ACHN (cell line): ENCODE measurements around the gene MAD1L1.

ENCODE experiments used
- DNase-seq: peaks from one replicate; pipeline ENCODE4 v3.0.0-alpha.2; 2015
- in situ Hi-C: cut with HindIII; loops from 2 replicates; pipeline ENCODE4 v1.10.0; 2017; ENCODE audit warnings: low sequenced_read_pairs, low pct_ligation_motif_present, low pct_unique_long_range_greater_than_20kb

Gene MAD1L1

DNA sequence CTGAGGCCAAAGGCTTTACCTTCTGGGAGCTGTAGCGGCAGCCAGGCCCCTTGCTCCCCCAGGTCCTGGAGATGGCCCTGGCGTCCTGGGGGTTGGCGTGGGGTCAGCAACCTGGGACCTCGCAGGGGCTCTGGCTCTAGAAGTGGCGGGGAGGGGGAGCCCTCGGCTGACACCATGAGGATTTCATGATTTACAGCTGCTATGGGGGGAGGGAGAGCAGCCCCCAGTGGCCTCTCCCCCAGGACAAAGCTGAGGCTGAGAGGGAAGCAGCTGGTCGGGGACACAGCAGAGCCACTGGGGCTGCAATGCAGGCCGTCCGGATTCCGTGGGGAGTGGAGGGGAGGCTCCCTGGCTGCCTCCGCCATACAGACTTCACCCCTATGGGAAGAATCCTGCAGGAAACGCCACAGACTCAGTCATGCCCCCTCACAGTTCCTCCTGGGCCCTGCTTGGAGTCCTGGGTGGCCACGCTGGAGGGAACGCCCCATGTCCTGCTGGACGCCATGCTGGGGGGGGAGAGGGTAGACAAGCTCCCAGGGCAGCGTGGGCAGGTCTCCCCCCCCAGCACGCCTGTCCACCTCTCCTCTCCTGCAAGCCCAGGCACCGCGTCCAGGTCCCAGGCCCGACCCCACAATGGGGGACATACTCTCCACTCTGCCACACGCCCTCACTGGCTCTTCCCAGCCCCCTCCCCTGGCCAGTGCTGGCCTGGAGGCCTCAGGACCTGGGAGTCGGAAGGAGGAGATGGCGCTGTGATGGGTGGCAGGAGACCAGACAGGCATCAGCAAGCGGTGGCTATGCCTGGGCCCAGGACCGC, 319.1 kb downstream of the MAD1L1 start:
- in situ Hi-C loops: no loop called here

GRCh38 chr7:1912593-1913465, 319.9 kb downstream of the MAD1L1 start:
- no peak for DNase-seq
- in situ Hi-C loops: no loop called here

More for the DNA sequence above, 319.1 kb downstream of the MAD1L1 start:
- DNase-seq: no peak

DNA sequence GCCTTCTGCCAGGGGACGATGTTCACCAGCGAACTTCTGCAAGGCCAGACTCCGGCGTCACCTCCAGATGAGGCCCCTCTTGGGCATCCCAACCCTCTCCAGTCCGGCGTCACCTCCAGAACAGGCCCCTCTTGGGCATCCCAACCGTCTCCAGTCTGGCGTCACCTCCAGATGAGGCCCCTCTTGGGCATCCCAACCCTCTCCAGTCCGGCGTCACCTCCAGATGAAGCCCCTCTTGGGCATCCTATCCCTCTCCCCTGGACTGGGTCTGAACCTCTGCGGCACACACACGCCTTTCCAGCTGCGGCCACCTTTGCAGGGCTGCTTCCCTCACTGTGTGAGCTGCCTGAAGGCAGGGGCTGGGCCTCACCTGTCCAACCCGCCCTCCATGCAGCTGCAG, 321.2 kb downstream of the MAD1L1 start:
- in situ Hi-C loops: no loop called here

DNA sequence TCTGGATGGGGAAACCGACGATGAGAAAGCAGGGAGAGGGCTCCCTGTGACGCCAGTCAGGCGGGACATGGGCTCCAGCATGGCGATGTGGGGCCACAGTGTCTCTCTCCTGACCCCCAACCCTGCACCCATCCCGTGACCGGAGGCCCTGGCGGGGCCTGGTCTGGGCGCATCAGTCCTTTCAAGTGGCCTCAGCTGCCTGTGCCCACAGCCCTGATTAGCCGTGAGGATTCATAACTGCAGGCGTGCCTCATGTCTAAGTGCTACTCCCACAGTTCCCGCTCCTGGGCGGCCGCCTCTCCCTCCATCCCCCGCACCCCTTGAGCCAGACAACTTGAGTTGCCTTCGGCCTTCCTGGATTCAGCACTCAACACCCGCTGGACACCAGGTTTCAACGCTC, 321.9 kb downstream of the MAD1L1 start:
- DNase-seq: no peak
- in situ Hi-C loops: no loop called here

More for the DNA sequence above, 321.2 kb downstream of the MAD1L1 start:
- no peak for DNase-seq

- DNase-seq: no peak
- in situ Hi-C loops: no loop called here
These were observed 322.6 kb downstream of the MAD1L1 start for GRCh38 chr7:1910081-1910685.

DNA sequence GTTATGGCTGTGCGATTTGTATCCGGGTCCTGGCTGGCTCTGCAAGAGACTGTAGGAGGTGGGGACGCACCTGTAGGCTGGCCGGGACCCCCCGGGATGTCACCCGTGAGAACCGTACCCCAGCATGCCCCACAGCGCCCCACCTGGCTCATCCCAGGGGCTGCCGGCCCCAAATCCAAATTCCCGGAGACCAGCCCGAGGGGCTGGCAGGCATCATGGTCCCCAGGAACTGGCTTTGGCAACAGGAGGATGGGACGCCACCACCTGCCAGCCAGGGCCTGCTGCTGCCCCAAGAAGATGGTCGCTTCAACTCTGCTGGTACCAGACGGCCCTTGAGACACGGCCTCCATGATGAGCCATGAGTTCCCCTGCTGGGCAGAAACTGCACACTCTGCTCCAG, 323.3 kb downstream of the MAD1L1 start:
- no peak for DNase-seq
- in situ Hi-C loops: no loop called here

- in situ Hi-C loops: no loop called here
- no peak for DNase-seq
These were observed 323.8 kb downstream of the MAD1L1 start for GRCh38 chr7:1908823-1909420.

DNA sequence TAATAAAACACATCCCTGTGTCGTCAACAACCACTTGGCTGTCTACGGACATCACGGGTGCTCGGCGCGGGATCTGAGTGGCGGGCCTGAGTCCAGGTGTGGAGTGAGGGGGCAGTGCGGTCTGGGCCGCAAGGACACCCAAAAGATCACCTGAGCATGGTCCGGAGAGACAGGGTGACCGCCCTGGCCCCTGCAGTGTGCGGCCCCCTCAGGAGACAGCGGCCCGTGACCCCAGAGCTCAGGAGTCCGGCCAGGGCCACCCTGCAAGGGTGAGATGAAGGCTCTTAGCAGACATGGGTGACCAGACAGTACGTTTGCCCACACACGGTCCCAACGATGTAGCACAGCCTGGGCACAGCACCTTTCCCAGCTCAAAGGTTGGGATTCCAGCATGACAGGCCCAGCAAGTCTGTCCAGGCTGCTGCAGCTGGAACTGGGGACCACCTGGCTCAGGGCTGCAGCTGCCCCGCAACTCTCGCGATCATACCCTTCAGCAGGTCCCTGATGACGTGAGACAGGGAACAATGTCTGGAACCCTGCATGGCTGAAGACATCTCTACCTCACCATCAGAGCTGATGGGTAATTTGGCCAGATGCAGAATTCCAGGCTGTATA, 324.9 kb downstream of the MAD1L1 start:
- in situ Hi-C loops: no loop called here
- DNase-seq: no peak

DNA sequence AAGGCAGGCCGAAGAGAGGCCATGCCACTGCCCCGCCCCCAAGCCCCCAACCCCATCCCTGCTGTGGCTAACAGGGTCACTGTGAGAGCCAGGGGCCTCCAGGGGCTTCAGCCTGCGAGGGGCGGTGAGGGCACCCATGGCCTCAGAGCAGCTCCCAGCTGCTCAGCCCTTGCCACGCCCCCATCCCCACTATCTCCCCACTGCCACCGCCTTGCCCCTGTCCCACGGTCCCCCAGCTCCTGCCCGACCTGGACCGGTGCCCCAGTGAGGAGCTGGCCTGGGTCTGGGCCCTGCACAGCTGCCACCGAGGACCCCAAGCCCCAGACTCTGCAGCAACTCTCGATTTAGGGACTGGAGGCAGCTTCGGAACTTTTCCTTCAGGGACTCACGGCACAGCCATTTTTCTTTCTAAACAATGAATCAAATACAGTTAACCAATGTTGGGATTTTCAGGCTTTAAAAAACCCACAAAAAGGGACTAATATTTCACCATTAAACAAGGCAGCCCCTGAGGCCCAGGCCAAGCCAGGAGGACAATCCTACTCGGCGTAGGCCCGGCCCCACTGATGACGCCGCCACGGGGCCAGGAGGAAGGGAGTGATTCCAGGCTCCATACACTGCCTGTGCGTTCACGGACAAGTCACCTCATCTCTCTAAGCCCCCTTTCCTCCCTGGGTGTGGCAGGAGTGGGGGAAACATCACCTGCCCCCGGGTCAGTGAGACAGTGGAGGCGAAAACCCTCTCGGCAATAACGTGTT, 325.6 kb downstream of the MAD1L1 start:
- in situ Hi-C loops: no loop called here
- no peak for DNase-seq

DNA sequence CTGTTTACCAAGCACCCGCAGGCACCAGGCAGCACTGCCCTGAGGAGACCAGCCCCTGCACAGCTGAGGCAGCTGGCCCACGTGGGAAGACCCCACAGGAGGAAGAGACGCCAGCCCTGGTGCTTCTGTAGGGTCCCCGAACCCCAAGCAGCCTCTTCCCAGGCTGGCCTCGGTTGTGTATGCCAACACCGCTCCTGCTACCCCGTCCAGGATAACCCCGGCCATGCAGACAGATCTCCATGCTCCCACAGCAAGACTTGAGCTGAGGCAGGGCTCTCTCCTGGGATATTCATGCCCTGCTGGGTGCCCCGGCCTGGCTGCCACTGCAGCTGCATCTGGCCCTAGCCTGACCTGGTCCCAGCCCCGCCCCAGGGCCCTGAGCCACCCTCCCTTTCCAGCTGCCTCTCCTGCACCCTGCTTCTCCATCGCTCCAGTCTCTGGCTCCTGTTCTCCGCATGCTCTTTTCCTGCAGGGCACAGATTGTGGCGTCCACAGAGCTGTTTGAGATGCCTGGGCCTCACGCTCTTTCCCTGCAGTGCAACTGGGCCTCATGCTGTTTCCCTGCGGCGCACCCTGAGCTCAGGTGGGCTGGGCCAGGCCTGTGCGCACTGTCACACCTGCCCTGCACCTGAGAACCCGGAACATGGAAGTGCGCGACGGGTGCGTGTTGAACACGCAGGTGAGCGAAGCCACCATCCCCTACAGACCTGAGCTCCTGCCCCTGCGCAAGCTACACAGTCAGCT, 326.5 kb downstream of the MAD1L1 start:
- in situ Hi-C loops: no loop called here

DNA sequence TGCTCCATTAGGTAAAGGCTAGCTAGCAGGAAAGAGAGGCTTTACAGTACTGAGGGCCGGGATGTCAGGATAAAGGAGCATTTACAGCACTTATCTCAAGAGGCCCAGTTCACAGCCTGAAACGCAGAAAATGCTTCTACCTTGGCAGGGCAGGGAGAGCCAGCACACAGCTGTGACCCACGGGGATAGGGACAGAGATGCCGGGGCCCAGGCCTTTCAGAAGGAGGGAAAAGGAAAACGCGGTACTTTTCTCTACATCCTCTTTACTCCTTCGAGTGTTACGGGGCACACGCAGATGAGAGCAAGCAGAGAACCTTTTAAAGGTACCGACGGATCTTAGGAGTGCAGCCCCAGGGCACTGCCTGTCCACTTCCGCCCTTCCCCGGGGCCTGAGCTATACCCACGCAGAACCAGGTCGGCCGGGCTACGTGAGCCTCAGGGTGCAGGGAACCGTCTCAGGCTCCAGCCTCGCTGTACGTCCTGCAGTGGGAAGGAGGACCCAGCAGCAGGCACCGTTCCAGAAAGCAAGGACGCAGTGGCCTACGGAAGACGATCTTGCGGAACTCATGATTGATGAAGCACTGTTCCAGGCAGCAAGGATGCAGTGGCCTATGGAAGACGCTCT, 330.4 kb downstream of the MAD1L1 start:
- in situ Hi-C loops: no loop called here
- DNase-seq: no peak

More for the DNA sequence above, 326.5 kb downstream of the MAD1L1 start:
- no peak for DNase-seq

DNA sequence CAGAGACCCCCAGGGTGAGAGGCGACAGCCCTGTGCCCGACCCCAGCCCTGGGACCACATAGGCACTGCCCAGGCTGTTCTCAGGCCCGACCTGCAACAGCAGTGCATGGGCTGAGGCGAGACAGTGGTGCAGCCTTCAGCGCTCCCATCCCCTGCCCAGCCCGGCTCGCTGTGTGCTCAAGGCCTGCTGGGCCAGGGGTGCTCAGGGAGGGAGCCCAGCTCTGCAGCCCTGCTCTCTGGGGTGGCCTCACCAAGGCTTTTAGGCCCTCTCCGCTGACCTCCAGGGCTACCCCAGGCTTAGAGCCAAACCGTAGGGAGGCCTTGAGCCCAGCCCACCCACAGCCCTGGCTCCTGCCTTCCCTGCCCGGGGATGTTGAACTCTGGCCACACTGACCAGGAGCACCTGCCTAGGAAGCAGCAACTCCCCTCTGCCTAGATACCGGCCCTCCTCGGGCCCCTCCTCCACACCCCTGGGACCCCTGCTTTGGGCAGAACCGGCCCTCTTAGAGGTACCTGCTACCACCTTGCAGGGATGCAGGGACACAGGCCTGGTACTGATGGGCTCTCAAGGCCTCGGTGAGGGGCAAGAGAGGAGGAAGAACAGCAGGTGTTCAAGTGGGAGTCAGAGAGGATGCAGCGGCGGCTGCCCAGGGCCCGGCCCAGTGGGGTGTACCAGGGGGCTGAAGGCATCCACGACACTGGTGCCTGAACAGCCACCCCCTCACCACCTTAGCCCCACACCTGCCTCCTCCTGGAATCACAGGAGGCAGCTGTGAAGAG, 331.1 kb downstream of the MAD1L1 start:
- in situ Hi-C loops: no loop called here
- no peak for DNase-seq

- in situ Hi-C loops: no loop called here
- DNase-seq: no peak
These were observed 331.9 kb downstream of the MAD1L1 start for GRCh38 chr7:1900847-1901246.

DNA sequence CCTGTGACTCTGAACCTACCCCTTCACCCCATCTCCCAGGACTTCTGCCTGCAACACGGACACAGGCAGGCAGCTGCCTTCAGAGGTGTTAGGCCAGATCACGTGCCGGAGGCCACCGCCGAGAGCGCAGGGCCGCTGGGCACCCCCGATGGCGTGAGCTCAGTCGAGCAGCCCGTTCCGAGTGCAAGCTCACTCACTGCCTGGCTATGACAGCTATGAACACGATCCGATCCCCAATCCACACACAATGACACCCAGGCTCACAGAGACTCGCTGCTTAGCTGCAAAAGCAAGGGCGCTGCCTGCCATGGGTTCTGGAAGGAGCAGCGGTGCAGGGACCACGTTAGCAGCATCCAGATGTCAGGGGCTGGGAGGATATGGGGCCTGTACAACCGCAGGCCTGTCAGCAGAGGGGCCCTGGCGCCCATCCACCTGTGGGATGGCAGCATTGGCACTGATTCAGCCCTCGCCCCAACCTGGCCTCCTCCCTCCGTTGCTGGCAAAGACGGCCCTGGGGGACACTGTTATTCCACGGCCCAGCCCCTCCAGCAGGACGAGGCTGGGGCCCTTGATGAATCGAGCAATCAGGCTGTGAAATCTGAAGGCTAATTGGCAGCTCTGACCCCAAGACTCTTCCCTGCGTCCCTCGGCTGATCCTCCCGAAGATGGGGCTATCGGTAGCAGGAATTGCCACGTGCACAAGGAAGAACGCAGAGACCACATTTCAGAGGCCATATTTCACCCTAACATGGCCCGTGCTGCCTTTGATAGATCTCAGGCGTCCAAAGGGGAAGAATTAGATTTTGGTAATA, 332.6 kb downstream of the MAD1L1 start:
- DNase-seq: no peak
- in situ Hi-C loops: no loop called here

GRCh38 chr7:1899196-1899595, 333.5 kb downstream of the MAD1L1 start:
- in situ Hi-C loops: no loop called here
- no peak for DNase-seq
